Neural cell (in vitro differentiated cells): Measurements from ENCODE around the gene BRD3OS.

ENCODE experiments used
- EP300 ChIP-seq: fragments of 450-650 bp; conservative IDR thresholded peaks from 2 replicates; pipeline ENCODE4 v1.6.1; 2014; ENCODE audit warnings: antibody characterized with exemption, mild to moderate bottlenecking, moderate library complexity; ENCODE audit not compliant: poor library complexity, severe bottlenecking
- EZH2 ChIP-seq: fragments of 200-600, 300-800 bp; shearing (Covaris generic), sonication (generic); IDR thresholded peaks from 2 replicates; pipeline ENCODE4 v1.6.1; 2014; ENCODE audit warnings: antibody characterized with exemption, low read length, borderline replicate concordance, mild to moderate bottlenecking; ENCODE audit not compliant: insufficient read depth, poor library complexity, severe bottlenecking
- MXI1 ChIP-seq: fragments of 450-650 bp; conservative IDR thresholded peaks from 2 replicates; pipeline ENCODE4 v1.6.1; 2014; ENCODE audit warnings: antibody characterized with exemption, mild to moderate bottlenecking; ENCODE audit not compliant: poor library complexity, severe bottlenecking
- POLR2AphosphoS5 ChIP-seq: IDR thresholded peaks from 2 replicates; pipeline ENCODE4 v1.6.1; 2012
- RAD21 ChIP-seq: fragments of 450-650 bp; conservative IDR thresholded peaks from 2 replicates; pipeline ENCODE4 v1.6.1; 2014; ENCODE audit warnings: antibody characterized with exemption, mild to moderate bottlenecking, moderate library complexity
- SMC3 ChIP-seq: fragments of 450-650 bp; conservative IDR thresholded peaks from 2 replicates; pipeline ENCODE4 v1.6.1; 2014; ENCODE audit warnings: antibody characterized with exemption, mild to moderate bottlenecking, moderate library complexity; ENCODE audit not compliant: poor library complexity
- TAF1 ChIP-seq: IDR thresholded peaks from 2 replicates; pipeline ENCODE4 v1.6.1; 2012; ENCODE audit warnings: low read depth
- TF ChIP-seq, protein P1 (sequence below): IDR thresholded peaks from 2 replicates; pipeline ENCODE4 v1.6.1; 2012; ENCODE audit warnings: borderline replicate concordance
- TF ChIP-seq, protein P2 (sequence below): fragments of 450-650 bp; IDR thresholded peaks from 2 replicates; pipeline ENCODE4 v1.5.1; 2014; ENCODE audit warnings: antibody characterized with exemption, mild to moderate bottlenecking, moderate library complexity; ENCODE audit not compliant: poor library complexity, severe bottlenecking

DNA sequence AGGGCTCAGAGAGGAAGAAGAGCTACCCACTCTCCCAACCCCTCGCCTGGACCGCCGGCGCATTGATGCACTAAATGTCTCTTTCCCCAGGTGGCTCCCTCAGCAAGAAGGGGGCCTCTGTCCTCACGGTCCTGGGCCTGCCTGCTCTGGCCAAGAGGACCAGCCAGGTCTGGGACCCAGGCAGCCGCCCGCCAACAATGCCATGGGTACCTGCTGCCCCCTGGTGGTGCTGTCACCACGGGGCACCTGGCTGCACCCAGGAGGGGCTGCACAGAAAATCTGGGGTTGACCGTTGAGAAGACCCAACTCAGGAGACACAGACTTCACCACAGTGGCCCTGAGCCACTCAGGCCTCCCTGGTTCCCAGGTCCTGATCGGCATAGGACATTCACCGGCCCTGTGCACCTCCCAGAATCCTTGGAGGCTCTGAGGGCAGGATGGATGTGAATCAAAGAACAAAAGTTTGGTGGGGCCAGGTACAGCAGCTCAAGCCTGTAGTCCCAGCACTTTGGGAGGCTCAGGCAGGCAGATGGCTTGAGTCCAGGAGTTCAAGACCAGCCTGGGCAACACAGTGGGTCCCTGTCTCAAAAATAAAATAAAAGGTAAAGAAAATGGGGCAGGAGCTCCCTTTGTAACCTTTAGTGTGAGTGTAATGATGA is 30.8 kb upstream of the BRD3OS start:
- TF ChIP-seq EZH2 (no peak), POLR2AphosphoS5 (no peak), MXI1 (no peak), EP300 (peak; percentile 9), RAD21 (peak; percentile 99), TAF1 (no peak), SMC3 (peak; percentile 99)
- TF ChIP-seq, protein P1, sequence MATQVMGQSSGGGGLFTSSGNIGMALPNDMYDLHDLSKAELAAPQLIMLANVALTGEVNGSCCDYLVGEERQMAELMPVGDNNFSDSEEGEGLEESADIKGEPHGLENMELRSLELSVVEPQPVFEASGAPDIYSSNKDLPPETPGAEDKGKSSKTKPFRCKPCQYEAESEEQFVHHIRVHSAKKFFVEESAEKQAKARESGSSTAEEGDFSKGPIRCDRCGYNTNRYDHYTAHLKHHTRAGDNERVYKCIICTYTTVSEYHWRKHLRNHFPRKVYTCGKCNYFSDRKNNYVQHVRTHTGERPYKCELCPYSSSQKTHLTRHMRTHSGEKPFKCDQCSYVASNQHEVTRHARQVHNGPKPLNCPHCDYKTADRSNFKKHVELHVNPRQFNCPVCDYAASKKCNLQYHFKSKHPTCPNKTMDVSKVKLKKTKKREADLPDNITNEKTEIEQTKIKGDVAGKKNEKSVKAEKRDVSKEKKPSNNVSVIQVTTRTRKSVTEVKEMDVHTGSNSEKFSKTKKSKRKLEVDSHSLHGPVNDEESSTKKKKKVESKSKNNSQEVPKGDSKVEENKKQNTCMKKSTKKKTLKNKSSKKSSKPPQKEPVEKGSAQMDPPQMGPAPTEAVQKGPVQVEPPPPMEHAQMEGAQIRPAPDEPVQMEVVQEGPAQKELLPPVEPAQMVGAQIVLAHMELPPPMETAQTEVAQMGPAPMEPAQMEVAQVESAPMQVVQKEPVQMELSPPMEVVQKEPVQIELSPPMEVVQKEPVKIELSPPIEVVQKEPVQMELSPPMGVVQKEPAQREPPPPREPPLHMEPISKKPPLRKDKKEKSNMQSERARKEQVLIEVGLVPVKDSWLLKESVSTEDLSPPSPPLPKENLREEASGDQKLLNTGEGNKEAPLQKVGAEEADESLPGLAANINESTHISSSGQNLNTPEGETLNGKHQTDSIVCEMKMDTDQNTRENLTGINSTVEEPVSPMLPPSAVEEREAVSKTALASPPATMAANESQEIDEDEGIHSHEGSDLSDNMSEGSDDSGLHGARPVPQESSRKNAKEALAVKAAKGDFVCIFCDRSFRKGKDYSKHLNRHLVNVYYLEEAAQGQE = no peak
- TF ChIP-seq, protein P2, sequence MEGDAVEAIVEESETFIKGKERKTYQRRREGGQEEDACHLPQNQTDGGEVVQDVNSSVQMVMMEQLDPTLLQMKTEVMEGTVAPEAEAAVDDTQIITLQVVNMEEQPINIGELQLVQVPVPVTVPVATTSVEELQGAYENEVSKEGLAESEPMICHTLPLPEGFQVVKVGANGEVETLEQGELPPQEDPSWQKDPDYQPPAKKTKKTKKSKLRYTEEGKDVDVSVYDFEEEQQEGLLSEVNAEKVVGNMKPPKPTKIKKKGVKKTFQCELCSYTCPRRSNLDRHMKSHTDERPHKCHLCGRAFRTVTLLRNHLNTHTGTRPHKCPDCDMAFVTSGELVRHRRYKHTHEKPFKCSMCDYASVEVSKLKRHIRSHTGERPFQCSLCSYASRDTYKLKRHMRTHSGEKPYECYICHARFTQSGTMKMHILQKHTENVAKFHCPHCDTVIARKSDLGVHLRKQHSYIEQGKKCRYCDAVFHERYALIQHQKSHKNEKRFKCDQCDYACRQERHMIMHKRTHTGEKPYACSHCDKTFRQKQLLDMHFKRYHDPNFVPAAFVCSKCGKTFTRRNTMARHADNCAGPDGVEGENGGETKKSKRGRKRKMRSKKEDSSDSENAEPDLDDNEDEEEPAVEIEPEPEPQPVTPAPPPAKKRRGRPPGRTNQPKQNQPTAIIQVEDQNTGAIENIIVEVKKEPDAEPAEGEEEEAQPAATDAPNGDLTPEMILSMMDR = peak; percentile 99
